UCSD-AML1 (cell line): ENCODE results near the gene RSPH6A.

Source experiments
- DNase-seq: peaks from one replicate; lab custom pipeline; 2025; ENCODE audit not compliant: unreplicated experiment; lab: John Stamatoyannopoulos, UW

RSPH6A gene

GRCh38 chr19:45825917-45826893 lies 11.1 kb upstream of the RSPH6A start:
- no peak for DNase-seq

- DNase-seq: no peak
These were observed 10.1 kb upstream of the RSPH6A start for GRCh38 chr19:45825263-45825605.

- DNase-seq: no peak
These were observed 9.6 kb upstream of the RSPH6A start for GRCh38 chr19:45824531-45825262.

GRCh38 chr19:45824041-45824471 lies 8.9 kb upstream of the RSPH6A start:
- DNase-seq: no peak

GRCh38 chr19:45823182-45823581 lies 8.1 kb upstream of the RSPH6A start:
- DNase-seq: no peak

- no peak for DNase-seq
These were observed 7.6 kb upstream of the RSPH6A start for GRCh38 chr19:45822716-45823115.

GRCh38 chr19:45821570-45821969 lies 6.5 kb upstream of the RSPH6A start:
- DNase-seq: no peak

- DNase-seq: no peak
These were observed 6.0 kb upstream of the RSPH6A start for GRCh38 chr19:45821103-45821521.

- DNase-seq: no peak
These were observed 5.5 kb upstream of the RSPH6A start for GRCh38 chr19:45820413-45821102.

- DNase-seq: no peak
These were observed 4.7 kb upstream of the RSPH6A start for GRCh38 chr19:45819769-45820168.

- DNase-seq: no peak
These were observed 2.7 kb upstream of the RSPH6A start for GRCh38 chr19:45817725-45818301.

GRCh38 chr19:45817010-45817724 lies 2.1 kb upstream of the RSPH6A start:
- peak; percentile 94 for DNase-seq

- DNase-seq: no peak
These were observed 1.3 kb upstream of the RSPH6A start for GRCh38 chr19:45816236-45817009.

GRCh38 chr19:45815481-45816216 lies 541 bp upstream of the RSPH6A start:
- no peak for DNase-seq

- DNase-seq: no peak
These were observed 835 bp downstream of the RSPH6A start for GRCh38 chr19:45814166-45814780.

GRCh38 chr19:45812297-45812696 lies 2.8 kb downstream of the RSPH6A start:
- DNase-seq: no peak

- DNase-seq: peak; percentile 54
These were observed 5.4 kb downstream of the RSPH6A start for GRCh38 chr19:45809643-45810159.

GRCh38 chr19:45805719-45806118 lies 9.4 kb downstream of the RSPH6A start:
- DNase-seq: no peak

GRCh38 chr19:45804959-45805230 lies 10.2 kb downstream of the RSPH6A start:
- no peak for DNase-seq
